ENCODE measurements around the gene SULT4A1.

- no peak for TF ChIP-seq CTCF (IDR thresholded peaks at IDR 0.05; ENCODE audit: insufficient read depth, low read depth, low read length)
- no peak for TF ChIP-seq EZH2 (IDR thresholded peaks at IDR 0.05; ENCODE audit: insufficient read depth, low read length)
Measured at GRCh38 chr22:43909708-43910107, 47.4 kb upstream of the SULT4A1 start.
